ENCODE results near the gene PRKAR1B.

PRKAR1B gene

DNA sequence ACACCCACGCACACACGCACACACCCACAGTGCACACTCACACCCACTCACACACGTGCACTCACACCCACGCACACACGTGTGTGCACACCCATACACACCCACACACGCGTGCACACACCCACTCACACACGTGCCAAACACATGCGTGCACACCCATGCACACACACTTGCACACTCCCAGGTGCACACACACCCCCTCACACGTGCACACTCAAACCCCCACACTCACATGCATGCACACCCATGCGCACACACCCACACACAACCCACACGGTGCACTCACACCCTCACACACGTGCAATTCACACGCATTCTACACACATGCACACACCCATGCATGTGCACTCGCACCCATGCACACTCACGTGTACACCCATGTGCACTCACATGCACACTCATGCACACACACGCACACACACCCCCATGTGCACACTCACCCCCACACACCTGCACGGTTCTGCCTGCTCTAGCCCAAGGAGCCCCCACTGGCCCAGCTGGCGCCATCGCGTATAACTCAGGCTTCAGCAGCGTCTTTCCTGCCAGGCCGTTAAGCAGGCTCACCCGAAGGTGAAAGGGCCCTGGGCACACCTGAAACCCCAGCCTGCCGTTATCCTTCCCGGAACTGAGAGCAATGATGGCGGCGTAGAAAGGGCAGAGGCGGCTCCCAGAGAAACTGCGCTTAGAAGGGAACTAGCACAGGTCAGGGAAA is 143.5 kb downstream of the PRKAR1B start:
- TF ChIP-seq, protein P1, sequence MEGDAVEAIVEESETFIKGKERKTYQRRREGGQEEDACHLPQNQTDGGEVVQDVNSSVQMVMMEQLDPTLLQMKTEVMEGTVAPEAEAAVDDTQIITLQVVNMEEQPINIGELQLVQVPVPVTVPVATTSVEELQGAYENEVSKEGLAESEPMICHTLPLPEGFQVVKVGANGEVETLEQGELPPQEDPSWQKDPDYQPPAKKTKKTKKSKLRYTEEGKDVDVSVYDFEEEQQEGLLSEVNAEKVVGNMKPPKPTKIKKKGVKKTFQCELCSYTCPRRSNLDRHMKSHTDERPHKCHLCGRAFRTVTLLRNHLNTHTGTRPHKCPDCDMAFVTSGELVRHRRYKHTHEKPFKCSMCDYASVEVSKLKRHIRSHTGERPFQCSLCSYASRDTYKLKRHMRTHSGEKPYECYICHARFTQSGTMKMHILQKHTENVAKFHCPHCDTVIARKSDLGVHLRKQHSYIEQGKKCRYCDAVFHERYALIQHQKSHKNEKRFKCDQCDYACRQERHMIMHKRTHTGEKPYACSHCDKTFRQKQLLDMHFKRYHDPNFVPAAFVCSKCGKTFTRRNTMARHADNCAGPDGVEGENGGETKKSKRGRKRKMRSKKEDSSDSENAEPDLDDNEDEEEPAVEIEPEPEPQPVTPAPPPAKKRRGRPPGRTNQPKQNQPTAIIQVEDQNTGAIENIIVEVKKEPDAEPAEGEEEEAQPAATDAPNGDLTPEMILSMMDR (conservative IDR thresholded peaks at IDR 0.05; ENCODE audit: low read depth): no peak
- H3K27ac ChIP-seq: peak overlapping the region; percentile 33
- CTCF ChIA-PET: interaction anchor here (0.6 kb wide), 1 partner anchor 19 kb away, joined by 6 read pairs; no protein-coding TSS in a partner anchor
- no peak for DNase-seq (ENCODE audit: low spot score)
- POLR2A ChIA-PET (ENCODE audit: low non-redundant PET): no interaction called here

DNA sequence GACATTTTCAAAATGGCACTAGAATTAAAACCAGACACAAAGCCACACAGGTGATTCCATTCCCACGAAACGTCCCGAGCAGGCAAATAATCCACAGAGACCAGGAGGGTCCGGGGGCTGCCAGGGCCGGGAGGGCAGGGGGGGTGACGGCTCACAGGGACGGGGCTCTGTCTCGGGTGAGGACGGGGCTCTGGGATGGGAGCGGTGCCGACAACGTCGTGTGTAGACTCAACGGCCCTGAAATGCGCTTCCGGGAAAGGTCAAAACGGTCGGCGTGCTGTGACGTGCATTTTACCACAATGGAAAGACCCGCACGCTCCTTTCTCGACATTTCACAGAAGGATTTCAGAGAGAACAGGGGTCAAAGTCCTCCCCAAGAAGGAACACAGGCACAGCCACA is 144.2 kb downstream of the PRKAR1B start:
- POLR2A ChIA-PET (ENCODE audit: low non-redundant PET): no interaction called here

GRCh38 chr7:582081-582835 is 144.8 kb downstream of the PRKAR1B start:
- ChIA-PET POLR2A (ENCODE audit: low non-redundant PET) (no interaction called here), CTCF (no interaction called here)
- peak overlapping the region; percentile 8; the same call in 1 of the 2 replicates for H3K27ac ChIP-seq
- no peak for DNase-seq (ENCODE audit: low spot score)
- TF ChIP-seq, protein P1 (conservative IDR thresholded peaks at IDR 0.05; ENCODE audit: low read depth): no peak

More for the DNA sequence above, 144.2 kb downstream of the PRKAR1B start:
- no peak overlapping the region for H3K27ac ChIP-seq
- DNase-seq (ENCODE audit: low spot score): no peak
- TF ChIP-seq, protein P1 (conservative IDR thresholded peaks at IDR 0.05; ENCODE audit: low read depth): no peak
- CTCF ChIA-PET: no interaction called here

GRCh38 chr7:578386-578785 is 148.7 kb downstream of the PRKAR1B start:
- no peak overlapping the region for H3K27ac ChIP-seq
- ChIA-PET POLR2A (ENCODE audit: low non-redundant PET) (no interaction called here), CTCF (no interaction called here)
- TF ChIP-seq, protein P1 (conservative IDR thresholded peaks at IDR 0.05; ENCODE audit: low read depth): no peak
- no peak for DNase-seq (ENCODE audit: low spot score)

- no peak for DNase-seq (ENCODE audit: low spot score)
- H3K27ac ChIP-seq: no peak overlapping the region
- CTCF ChIA-PET: interaction anchor here (0.7 kb wide), 1 partner anchor 246 kb away, joined by 3 read pairs; no protein-coding TSS in a partner anchor
- TF ChIP-seq, protein P1 (conservative IDR thresholded peaks at IDR 0.05; ENCODE audit: low read depth): no peak
- POLR2A ChIA-PET (ENCODE audit: low non-redundant PET): no interaction called here
Observed at GRCh38 chr7:577741-578370, 149.2 kb downstream of the PRKAR1B start.

- POLR2A ChIA-PET (ENCODE audit: low non-redundant PET): no interaction called here
- TF ChIP-seq, protein P1 (conservative IDR thresholded peaks at IDR 0.05; ENCODE audit: low read depth): no peak
- CTCF ChIA-PET: interaction anchor here (0.5 to 0.7 kb wide), 2 partner anchors 245 to 331 kb away, joined by 3 read pairs; no protein-coding TSS in a partner anchor
- DNase-seq (ENCODE audit: low spot score): no peak
- H3K27ac ChIP-seq: no peak overlapping the region
Observed at GRCh38 chr7:577278-577665, 149.8 kb downstream of the PRKAR1B start.

All from RWPE1 (cell line).